Immature natural killer cell (primary cell): ENCODE measurements around the gene XPO5. TPM values are rescaled to one million over a fixed set of nuclear protein-coding genes. Genes with fewer than 3 reads are reported as not detected.
"Not testable (repeated sequence)": the region's sequence is repeated elsewhere in the genome, so short reads cannot be mapped to it uniquely, and the experiment has no call there.

Experiments
- DNase-seq, 3 donors: peaks; one replicate each; pipeline ENCODE4 v3.0.0; 2022; ENCODE audit warnings: mixed read lengths in 1 of 3
- H3K27ac Mint-ChIP-seq, 6 donors: one replicate each; pipeline ENCODE4 v1.8.0; 2020; ENCODE audit warnings: mixed read lengths in 6 of 6, mild to moderate bottlenecking in 5 of 6, inconsistent platforms in 4 of 6, moderate library complexity in 3 of 6
- H3K27me3 Mint-ChIP-seq, 3 donors: one replicate each; pipeline ENCODE4 v1.8.0; 2020 to 2021; ENCODE audit warnings: low read depth in 3 of 3, mild to moderate bottlenecking in 3 of 3, mixed read lengths in 3 of 3, moderate library complexity in 3 of 3, inconsistent platforms in 1 of 3
- H3K36me3 Mint-ChIP-seq, 3 donors: one replicate each; pipeline ENCODE4 v1.8.0; 2020; ENCODE audit warnings: mixed read lengths in 3 of 3, inconsistent platforms in 2 of 3, mild to moderate bottlenecking in 2 of 3
- H3K4me1 Mint-ChIP-seq, 2 donors: one replicate each; pipeline ENCODE4 v1.8.0; 2020; ENCODE audit warnings: inconsistent platforms in 2 of 2, mild to moderate bottlenecking in 2 of 2, mixed read lengths in 2 of 2, moderate library complexity in 1 of 2
- H3K4me3 Mint-ChIP-seq, 5 donors: one replicate each; pipeline ENCODE4 v1.8.0; 2020; ENCODE audit warnings: mild to moderate bottlenecking in 5 of 5, mixed read lengths in 5 of 5, inconsistent platforms in 3 of 5, moderate library complexity in 3 of 5
- H3K9me3 Mint-ChIP-seq, 6 donors: one replicate each; pipeline ENCODE4 v1.8.0; 2020; ENCODE audit warnings: mild to moderate bottlenecking in 6 of 6, mixed read lengths in 6 of 6, inconsistent platforms in 4 of 6, moderate library complexity in 3 of 6
- polyA plus RNA-seq, 3 donors: library from polyadenylated mRNA; unstranded; fragments of 300-500 nt; fragmentation: Illumina TruSeq; gene quantifications; one replicate each; pipeline ENCODE4 v1.2.3, GENCODE V29; 2021

Gene XPO5
- polyA plus RNA-seq, 3 donors from 2014 or later: 5.4 to 14.1 (median 9.1) TPM

DNA sequence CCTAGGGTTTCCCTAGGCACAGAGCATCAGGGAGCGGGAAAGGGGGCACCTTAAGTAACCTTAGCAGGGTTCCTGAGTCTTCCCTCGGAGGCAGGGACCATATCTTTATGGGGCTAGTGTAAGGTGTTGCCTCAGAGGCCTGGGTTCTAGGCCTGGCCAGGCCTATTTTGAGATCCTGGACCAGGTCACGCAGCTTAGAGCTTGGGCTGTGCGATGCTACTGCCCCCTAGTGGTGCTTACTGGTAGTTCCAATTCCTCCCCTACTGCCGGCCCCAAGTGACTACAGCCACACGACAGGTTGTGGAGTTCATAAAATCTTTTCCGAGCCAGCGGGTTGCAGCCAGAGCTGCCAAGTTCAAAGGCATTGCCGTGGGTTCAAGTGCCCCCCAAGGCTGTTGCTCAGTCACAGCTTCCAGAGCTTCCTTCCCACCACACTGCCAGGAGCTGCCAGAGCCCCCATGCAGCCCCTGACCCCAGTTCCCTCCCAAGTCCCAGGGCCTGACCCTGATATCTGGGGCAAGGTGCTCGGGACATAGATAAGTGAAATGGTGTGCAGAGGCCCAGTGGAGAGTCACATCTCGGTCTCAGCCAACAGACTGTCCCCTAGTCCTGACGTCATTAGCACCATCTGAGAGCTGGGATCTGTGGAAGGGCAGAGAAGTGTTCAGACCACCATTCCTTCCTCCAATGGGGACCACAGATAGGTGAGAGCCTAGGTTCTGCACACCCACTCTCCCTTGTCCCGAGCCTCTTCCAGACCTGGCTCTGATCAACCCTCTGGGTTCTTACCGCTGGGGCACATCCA is 69.0 kb downstream of the XPO5 start:
- peaks cover 9 to 15% (median 15%) of the 10 kb centered on the region in 3 donors for H3K27me3 Mint-ChIP-seq
- no peaks in the 10 kb centered on the region for H3K9me3 Mint-ChIP-seq
- peaks cover 13 to 21% of the 10 kb centered on the region in 2 donors for H3K4me1 Mint-ChIP-seq
- peaks cover 10 to 33% (median 19%) of the 10 kb centered on the region in 3 donors for H3K36me3 Mint-ChIP-seq
- H3K27ac Mint-ChIP-seq: peak overlapping the region in 2 of 6 donors; percentile 5 to 48
- H3K4me3 Mint-ChIP-seq: peak overlapping the region in 1 of 5 donors; percentile 10
- DNase-seq: peak; percentile 72 to 77 (median 75)

DNA sequence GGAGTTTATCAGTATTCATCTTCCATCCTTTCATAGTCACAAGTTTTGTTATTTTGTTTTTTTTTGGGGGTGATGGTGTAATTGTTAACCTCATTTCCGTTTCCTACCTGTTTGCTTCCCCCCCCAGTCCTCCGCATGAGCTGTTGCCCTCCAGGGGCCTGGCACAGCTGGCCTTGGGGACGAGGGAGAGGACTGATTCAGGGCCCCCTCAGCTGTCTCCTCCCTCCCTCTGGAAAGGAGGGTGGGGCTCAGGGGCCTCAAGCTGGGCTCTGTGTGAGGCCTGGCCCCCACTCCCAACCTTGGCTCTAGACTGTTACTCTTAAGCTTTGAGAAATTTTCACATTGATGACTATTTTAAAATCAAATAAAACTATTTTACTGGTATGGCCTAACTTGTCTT is 69.7 kb downstream of the XPO5 start:
- Mint-ChIP-seq H3K4me1 (peaks cover 11 to 15% of the 10 kb centered on the region in 2 donors), H3K27me3 (peaks cover 12 to 15% (median 13%) of the 10 kb centered on the region in 3 donors), H3K27ac (peak overlapping the region in 2 of 6 donors; percentile 5 to 20), H3K4me3 (no peak overlapping the region), H3K9me3 (no peaks in the 10 kb centered on the region), H3K36me3 (peaks cover 16 to 34% (median 19%) of the 10 kb centered on the region in 3 donors)
- DNase-seq: no peak

DNA sequence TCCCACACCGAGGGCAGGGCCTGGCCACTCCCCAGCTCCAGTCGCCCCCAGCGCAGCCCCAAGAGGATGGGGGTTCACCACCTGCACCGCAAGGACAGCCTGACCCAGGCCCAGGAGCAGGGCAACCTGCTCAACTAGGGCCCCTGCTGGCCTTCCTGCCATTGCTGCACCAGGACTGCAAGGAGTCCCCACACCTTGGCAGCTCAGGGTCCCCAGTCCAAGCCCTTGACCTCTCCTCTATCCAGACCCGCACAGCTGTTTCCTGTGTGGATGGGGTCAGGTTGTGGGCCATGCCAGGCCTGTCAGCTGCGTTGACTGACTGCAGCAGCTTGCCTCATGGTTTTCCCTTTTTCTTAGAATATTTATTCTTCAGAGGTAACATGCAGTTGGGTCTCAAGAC is 70.1 kb downstream of the XPO5 start:
- Mint-ChIP-seq H3K27me3 (peaks cover 12 to 15% (median 13%) of the 10 kb centered on the region in 3 donors), H3K4me1 (peaks cover 11 to 15% of the 10 kb centered on the region in 2 donors), H3K27ac (no peak overlapping the region), H3K36me3 (peaks cover 17 to 35% (median 18%) of the 10 kb centered on the region in 3 donors), H3K9me3 (no peaks in the 10 kb centered on the region), H3K4me3 (no peak overlapping the region)
- DNase-seq: no peak

DNA sequence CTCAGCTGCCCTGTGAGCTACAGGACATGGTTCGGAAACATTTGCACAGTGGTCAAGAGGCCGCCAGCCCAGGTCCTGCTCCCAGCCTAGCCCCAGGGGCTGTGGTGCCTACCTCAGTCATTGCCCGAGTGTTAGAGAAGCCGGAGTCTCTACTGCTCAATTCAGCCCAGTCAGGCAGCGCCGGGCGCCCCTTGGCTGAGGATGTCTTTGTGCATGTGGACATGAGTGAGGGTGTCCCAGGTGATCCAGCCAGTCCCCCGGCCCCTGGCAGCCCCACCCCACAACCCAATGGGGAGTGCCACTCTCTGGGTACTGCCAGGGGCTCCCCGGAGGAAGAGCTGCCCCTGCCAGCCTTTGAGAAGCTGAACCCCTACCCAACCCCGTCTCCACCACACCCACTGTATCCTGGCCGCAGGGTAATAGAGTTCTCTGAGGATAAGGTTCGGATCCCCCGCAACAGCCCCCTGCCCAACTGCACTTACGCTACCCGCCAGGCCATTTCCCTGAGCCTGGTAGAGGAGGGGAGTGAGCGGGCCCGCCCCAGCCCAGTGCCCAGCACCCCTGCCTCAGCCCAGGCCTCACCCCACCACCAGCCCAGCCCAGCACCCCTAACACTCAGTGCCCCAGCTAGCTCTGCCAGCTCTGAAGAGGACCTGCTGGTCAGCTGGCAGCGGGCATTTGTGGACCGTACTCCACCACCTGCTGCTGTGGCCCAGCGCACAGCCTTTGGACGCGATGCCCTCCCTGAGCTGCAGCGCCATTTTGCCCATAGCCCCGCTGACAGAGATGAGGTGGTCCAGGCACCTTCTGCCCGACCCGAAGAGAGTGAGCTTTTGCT is 70.9 kb downstream of the XPO5 start:
- Mint-ChIP-seq H3K36me3 (peaks cover 18 to 41% (median 20%) of the 10 kb centered on the region in 3 donors), H3K27ac (peak overlapping the region in 2 of 6 donors; percentile 21 to 43)

DNA sequence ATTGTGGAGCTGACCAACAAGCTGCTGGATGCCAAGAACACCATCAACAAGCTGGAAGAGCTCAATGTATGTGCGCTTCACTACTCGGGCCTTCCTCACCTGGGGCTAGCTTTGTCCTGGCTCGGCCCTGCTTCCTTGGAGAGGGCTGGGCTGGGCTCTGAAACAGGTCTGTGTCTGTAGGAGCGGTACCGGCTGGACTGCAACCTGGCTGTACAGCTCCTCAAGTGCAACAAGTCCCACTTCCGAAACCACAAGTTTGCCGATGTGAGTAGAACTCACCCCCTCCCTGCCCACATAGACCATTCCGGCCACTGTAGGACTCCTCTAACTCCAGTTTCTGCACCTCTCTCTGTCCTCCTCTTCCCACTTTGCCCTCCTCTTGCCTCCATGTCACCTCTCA is 72.4 kb downstream of the XPO5 start:
- no peak for DNase-seq
- peak overlapping the region in 1 of 6 donors; percentile 70 for H3K27ac Mint-ChIP-seq
- no peaks in the 10 kb centered on the region for H3K9me3 Mint-ChIP-seq
- H3K36me3 Mint-ChIP-seq: peaks cover 15 to 42% (median 24%) of the 10 kb centered on the region in 3 donors
- no peak overlapping the region for H3K4me3 Mint-ChIP-seq
- peaks cover 3 to 5% of the 10 kb centered on the region in 2 donors for H3K4me1 Mint-ChIP-seq
- H3K27me3 Mint-ChIP-seq: peaks cover 5 to 11% (median 9%) of the 10 kb centered on the region in 3 donors

More for the DNA sequence above, 70.9 kb downstream of the XPO5 start:
- Mint-ChIP-seq H3K27me3 (peaks cover 12 to 15% (median 13%) of the 10 kb centered on the region in 3 donors), H3K9me3 (no peaks in the 10 kb centered on the region), H3K4me1 (peaks cover 9 to 15% of the 10 kb centered on the region in 2 donors), H3K4me3 (no peak overlapping the region)
- DNase-seq: no peak

DNA sequence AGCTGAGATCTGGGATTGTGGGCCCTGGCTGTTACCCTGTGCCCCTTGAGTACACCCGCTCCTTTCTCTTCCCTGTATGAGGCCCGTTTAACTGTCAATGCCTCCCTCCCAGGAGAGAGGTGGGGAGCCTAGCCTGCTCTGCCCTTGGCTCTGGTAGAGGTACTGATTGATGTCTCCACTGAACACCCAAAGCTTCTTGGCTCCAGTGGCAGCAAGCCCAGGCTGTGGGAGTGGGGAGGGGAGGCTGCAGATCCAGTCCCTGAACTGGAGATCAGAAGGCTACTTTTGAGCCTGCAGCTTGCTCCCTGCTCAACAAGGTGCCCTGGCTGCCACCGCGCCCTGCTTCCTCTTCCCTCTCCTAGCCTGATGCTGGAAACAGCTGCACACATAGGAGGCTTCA is 73.2 kb downstream of the XPO5 start:
- no peak for DNase-seq
- Mint-ChIP-seq H3K4me1 (peaks cover 3 to 5% of the 10 kb centered on the region in 2 donors), H3K9me3 (no peaks in the 10 kb centered on the region), H3K4me3 (no peak overlapping the region), H3K36me3 (peaks cover 15 to 42% (median 24%) of the 10 kb centered on the region in 3 donors), H3K27ac (no peak overlapping the region), H3K27me3 (peaks cover 3 to 7% (median 5%) of the 10 kb centered on the region in 3 donors)

DNA sequence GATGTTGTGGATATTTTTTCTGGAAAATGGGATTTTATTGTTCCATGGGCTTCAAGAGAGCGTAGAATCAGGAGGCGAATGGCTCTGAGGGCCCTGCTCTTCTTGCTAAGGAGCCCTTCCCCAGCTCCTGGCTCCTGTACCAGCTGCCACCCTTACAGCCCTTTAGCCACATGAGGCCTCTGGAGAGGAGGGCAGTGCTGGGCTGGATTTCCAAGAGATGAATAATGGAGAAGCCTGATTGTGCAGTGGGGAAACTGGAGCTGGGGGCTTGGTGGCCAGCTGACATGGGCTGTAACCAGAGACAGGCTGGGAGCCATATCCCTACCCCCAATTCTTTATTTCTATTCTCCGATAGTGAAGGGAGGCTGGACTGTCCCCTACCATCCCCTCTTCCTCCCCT is 74.9 kb downstream of the XPO5 start:
- Mint-ChIP-seq H3K4me1 (peaks cover 1 to 3% of the 10 kb centered on the region in 2 donors), H3K27me3 (peaks cover 0 to 4% (median 3%) of the 10 kb centered on the region in 3 donors), H3K9me3 (no peaks in the 10 kb centered on the region), H3K27ac (peak overlapping the region in 1 of 6 donors; percentile 79), H3K36me3 (peaks cover 15 to 37% (median 24%) of the 10 kb centered on the region in 3 donors), H3K4me3 (no peak overlapping the region)
- no peak for DNase-seq

DNA sequence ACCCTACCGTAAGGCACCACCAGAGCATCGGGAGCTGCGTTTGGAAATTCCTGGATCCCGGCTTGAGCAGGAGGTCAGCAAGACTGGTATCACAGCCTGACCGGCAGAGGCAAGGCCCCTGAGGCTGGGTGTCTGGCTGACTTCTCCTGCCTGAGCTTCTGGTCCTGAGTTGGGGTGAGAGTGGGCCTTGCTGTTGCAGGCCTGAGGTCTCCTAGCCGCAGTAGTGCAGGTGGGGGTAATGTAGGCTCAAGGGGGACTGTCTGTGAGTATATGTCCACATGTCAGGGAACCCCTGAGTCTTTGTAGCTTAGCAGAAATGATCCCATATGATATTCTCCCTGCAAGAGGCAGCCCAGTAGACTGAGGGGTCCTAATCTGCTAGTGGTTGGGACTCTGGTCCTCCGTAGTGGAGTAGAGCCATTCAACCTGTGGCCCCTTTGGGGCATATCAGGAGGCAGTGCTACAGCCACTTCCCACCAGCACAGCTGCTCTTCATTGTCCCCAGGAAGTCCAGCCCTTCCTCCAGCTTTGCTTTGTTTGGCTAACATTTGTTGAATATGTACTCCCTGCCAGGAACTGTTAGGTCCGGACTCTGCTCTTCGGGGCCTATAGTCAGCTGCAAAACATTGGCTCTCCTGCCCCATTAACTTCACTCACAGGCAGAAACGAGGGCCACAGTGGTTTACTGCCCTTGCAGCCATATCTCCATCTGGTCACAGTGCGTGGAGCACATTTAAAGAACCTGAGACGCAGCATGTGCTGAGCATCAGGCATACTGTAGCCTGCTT is 76.6 kb downstream of the XPO5 start:
- Mint-ChIP-seq H3K4me1 (peaks cover 16 to 19% of the 10 kb centered on the region in 2 donors), H3K27me3 (peaks cover 0 to 3% (median 3%) of the 10 kb centered on the region in 3 donors), H3K27ac (peak overlapping the region in 2 of 6 donors; percentile 19 to 36), H3K9me3 (no peaks in the 10 kb centered on the region), H3K4me3 (no peak overlapping the region), H3K36me3 (peaks cover 18 to 29% (median 24%) of the 10 kb centered on the region in 3 donors)
- DNase-seq: no peak

DNA sequence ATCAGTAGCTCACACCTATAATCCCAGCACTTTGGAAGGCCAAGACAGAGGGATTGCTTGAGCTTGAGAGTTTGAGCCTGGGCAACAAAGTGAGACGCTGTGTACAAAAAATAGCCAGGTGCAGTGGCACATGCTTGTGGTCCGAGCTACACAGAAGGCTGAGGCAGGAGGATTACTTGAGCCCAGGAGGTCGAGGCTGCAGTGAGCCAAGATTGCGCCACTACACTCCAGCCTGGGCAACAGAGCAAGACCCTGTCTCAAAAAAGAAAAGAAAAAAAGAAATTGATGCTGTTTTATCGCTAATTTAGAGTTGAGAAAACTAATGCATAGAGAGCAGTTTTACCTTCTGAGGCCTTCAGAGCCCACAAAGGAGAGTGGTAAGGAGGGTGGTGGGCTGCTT is 77.5 kb downstream of the XPO5 start:
- not testable (repeated sequence) for H3K27ac Mint-ChIP-seq, H3K27me3 Mint-ChIP-seq, DNase-seq, H3K9me3 Mint-ChIP-seq, H3K4me3 Mint-ChIP-seq
- peaks cover 25% of the 10 kb centered on the region in 2 donors for H3K4me1 Mint-ChIP-seq
- peaks cover 14 to 28% (median 18%) of the 10 kb centered on the region in 3 donors for H3K36me3 Mint-ChIP-seq

DNA sequence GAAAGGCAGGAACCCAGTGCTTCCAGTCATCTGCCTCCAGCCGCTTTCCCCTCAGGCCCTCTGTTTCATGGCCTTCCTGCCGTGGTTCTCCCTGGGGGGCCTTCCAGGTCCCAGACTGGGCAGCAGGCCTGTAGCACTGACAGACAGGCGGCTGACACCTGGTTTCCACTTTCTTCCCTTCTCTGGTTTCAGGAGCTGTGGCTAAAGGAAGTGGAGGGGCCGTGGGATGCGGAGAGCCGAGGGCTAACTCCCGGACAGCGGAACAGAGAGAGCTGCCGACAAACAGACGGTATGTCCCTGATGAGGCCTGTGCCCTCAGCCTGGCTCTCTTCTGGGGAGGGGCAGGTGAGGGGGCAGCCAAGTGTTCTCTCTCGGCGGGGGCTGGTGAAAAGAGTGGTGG is 78.1 kb downstream of the XPO5 start:
- Mint-ChIP-seq H3K36me3 (peaks cover 14 to 25% (median 18%) of the 10 kb centered on the region in 3 donors), H3K27me3 (peaks cover 0 to 3% (median 3%) of the 10 kb centered on the region in 3 donors), H3K4me1 (peaks cover 28 to 30% of the 10 kb centered on the region in 2 donors), H3K27ac (peak overlapping the region in 1 of 6 donors; percentile 55), H3K9me3 (no peaks in the 10 kb centered on the region), H3K4me3 (no peak overlapping the region)
- no peak for DNase-seq

DNA sequence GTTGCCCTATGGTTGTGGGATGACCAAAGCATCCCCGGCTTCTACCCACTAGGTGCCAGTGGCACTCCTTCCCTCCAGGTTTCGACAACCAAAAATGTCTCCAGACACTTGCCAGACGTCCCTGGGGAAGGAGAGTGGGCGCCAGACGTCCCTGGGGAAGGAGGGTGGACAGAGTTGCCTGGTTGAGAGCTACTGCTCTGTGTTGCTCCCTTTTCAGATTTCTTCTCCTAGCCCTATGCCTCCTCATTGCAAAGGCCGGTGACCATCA is 78.8 kb downstream of the XPO5 start:
- no peaks in the 10 kb centered on the region for H3K9me3 Mint-ChIP-seq
- H3K27me3 Mint-ChIP-seq: peaks cover 0 to 3% (median 3%) of the 10 kb centered on the region in 3 donors
- H3K4me1 Mint-ChIP-seq: peaks cover 30 to 32% of the 10 kb centered on the region in 2 donors
- no peak overlapping the region for H3K4me3 Mint-ChIP-seq
- no peak overlapping the region for H3K27ac Mint-ChIP-seq
- H3K36me3 Mint-ChIP-seq: peaks cover 13 to 21% (median 17%) of the 10 kb centered on the region in 3 donors
- no peak for DNase-seq

DNA sequence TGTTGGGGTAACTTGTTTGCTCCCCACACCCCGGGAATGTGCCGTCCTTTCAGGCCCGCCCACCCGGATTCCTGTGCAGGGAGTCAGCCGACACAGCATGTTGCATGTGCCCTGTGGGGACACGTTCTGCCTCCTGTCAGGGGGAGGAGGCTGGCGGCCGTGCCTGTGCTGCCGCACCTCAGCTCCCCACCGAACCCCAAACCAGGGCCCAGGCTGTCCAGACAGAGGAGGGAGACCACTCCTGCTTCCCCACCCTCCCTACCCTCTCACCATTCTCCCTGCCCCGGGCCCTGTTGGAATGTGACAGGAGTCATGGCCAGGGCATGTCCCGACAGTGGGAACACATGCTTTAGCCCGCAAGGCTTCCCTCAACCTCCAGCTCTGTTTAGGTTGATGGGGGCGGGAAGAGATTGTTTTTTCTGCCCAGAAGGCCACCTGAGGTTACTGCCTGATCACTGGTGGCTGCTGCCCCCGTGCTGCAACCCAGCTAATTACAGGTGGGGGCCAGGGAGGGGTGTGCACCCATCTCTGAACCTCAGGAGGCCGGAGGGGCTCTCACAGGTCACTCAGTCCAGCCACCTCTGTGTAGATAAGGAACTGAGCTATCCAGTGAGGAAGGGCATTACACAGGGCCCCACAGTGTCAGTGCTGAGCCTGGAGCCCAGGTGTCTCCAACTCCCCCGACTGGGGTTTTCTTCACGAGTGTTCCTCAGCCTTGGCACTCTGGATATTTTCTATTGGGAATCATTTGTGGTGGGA is 79.3 kb downstream of the XPO5 start:
- no peak overlapping the region for H3K27ac Mint-ChIP-seq
- H3K9me3 Mint-ChIP-seq: no peaks in the 10 kb centered on the region
- H3K27me3 Mint-ChIP-seq: peaks cover 0 to 3% (median 2%) of the 10 kb centered on the region in 3 donors
- H3K4me1 Mint-ChIP-seq: peaks cover 30 to 33% of the 10 kb centered on the region in 2 donors
- no peak for DNase-seq
- peaks cover 8 to 16% (median 11%) of the 10 kb centered on the region in 3 donors for H3K36me3 Mint-ChIP-seq
- no peak overlapping the region for H3K4me3 Mint-ChIP-seq
